Right ventricle myocardium superior (tissue), 1 donor: Measurements from ENCODE around the gene GATB. TPM values are rescaled to one million over a fixed set of nuclear protein-coding genes. Genes with fewer than 3 reads are reported as not detected.

Experiments
- ATAC-seq: fragments of 200-7000 bp; cut with Tn5 transposase; one replicate; pipeline ENCODE4 v1.9.1; 2020; ENCODE audit warnings: mild to moderate bottlenecking; ENCODE audit not compliant: poor library complexity
- DNase-seq: peaks from one replicate; pipeline ENCODE4 v3.0.0-alpha.2; 2020
- intact Hi-C: fragments of 100-400 bp; cut with DNase I; formaldehyde crosslinking; loops from one replicate; pipeline ENCODE4 v1.11.2; 2022
- total RNA-seq: library from RNA; stranded (reverse); fragmentation: NEBNext Ultra II Directional; extraction: Animal tissue kit (Norgen Biotek cat#: 25700); gene quantifications from one replicate; pipeline ENCODE4 v1.2.1, GENCODE V29; 2021
- donor health status: DM: no; HTN: yes; CAD: no; lungs with severe emphysema.

Gene GATB
- total RNA-seq, 1 donor from 2014 or later = 147 TPM

DNA sequence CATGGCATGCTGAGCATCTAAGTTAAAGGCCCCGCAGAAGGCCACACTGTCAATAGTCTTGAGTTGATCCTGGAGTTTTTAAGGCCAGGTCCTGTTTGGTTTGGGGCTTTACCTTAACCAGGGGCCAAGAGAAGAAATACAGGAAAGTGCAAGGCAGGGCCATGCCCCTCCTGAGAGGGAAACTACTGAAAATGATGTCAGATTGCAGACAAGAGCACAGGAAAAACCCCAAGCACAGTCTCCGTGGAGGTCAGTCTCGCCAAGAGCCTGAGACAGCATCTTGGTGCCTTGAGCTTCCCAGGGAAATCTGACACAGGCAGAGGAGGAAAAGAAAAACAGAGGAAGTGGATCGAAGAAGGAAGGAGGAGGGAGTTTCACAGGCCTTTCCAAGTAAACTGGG lies 32.2 kb upstream of the GATB start:
- no peak for DNase-seq
- intact Hi-C loops = no loop called here
- no peak for ATAC-seq

DNA sequence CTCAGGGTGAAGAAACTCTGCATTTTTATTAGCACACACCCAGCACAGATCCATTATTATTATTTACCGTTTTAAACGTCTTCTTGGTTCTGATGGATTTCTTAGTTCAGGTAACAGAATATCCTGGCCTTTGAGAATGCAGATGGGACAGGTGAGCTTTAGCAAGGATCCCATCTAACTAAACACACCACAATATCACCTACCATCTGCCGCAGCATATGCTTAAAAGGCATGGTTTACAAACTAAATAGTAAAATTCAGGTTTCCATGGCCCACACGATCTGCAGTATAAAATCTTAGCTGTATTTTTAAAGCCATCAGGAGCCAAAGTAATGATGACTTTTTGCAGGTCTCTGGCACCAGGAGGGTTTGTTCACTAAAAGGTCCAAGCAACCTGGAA lies 31.7 kb upstream of the GATB start:
- intact Hi-C loops = no loop called here
- ATAC-seq = no peak
- DNase-seq = no peak

DNA sequence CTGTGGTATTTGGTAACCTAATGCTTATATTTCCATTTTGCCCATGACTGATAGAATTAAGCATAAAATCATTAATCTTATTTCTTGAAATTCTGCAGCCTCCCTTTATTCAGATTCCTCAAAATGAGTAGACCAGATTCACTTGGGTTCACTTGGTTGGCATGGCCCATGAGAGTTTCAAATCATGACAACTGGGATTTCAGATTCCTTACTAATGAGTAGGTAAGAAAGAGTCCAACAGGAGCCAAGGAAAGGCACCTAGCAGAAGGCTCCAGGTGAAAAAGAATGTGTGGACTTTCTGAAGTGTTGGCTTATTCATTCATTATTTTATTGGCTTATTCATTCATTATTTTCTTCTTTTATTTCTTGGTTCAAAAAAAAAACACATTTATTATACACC lies 27.2 kb upstream of the GATB start:
- intact Hi-C loops = no loop called here
- DNase-seq (no peak), ATAC-seq (no peak)

DNA sequence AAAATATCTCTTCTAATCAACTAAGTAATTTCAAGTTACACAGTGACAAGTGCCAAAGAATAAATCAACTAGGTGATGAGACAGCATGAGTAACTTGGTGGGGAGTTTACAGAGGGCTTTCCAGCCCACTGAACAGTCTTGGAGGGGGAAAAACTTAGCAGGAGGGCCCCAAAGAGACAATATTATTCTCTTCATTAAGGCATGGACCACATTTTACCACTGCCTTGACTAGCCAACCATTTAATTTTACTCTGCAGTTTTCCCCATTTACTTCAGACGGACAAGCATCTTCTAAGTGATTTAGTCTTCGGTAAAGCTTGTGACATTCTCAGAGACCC lies 25.3 kb upstream of the GATB start:
- intact Hi-C loops = no loop called here
- no peak for ATAC-seq
- no peak for DNase-seq

DNA sequence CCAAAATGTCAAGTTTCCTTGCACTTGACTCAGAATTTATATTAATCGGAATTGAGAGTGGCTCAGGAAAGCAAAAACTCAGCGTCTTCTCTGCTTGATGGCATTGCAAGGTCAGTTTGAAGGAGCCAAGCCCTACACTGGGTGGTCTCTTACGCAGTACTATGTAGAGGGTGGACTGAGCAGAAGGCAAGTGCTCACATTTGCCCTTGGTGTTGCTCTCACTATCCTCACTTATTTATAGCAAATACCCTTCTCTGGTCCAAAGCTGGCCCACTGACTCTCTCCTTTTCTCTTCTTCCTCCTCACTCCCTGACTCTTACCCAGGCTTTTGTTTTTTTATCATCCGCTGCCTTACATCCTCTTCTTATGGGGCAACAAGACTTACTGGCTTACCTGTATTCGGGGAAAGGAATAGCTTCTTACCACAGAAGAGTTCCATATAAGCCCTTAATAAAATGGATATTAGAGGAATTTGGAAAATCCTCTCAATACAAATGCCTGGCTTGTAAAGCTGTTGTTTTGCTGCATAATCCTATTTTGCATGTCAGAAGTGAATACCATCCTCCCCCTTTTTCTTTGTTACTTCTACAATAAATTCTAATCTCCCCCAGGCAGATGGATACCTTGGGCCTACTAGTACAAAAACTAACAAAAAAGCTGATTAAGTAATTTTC lies 24.8 kb upstream of the GATB start:
- no peak for DNase-seq
- intact Hi-C loops = no loop called here

DNA sequence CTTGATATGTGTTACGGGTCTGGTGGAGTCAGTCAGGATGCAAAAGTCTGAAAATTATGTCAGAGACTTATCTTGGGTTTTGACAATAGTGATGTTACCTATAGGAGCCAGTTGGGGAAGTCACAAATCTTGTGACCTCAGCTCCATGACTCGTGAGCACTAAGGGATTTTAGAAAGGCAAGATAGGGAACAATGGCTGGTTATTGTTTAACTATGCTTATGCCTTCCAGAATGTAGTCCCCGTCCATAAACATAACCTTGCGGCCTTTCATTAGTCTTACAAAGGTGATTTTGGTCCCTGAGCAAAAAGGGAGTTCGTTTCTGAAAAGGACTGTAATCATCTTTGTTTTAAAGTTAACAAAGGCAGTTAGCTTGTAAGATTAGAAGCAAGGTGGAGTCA lies 23.9 kb upstream of the GATB start:
- no peak for ATAC-seq
- intact Hi-C loops = no loop called here
- no peak for DNase-seq

More for the DNA sequence above, 24.8 kb upstream of the GATB start:
- no peak for ATAC-seq

DNA sequence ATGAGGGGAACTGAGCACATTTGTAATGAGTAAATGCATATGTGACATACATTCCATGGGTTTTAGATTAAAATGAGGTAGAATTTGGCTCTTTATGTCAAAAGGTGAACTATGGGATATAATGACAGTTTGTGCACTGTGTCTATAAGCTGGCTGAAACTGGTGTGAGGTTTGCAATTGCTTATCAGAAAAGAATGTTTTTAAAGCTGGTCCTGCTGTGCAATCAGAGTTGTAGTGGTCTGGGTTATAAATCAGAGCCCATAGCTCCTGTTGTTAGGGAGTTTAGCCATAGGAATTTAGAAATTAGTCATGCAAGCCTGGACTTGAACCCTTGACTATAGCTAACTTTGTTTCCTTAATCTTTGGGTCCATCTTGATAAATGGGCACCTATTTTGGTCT lies 23.1 kb upstream of the GATB start:
- intact Hi-C loops = no loop called here
- ATAC-seq (no peak), DNase-seq (no peak)

DNA sequence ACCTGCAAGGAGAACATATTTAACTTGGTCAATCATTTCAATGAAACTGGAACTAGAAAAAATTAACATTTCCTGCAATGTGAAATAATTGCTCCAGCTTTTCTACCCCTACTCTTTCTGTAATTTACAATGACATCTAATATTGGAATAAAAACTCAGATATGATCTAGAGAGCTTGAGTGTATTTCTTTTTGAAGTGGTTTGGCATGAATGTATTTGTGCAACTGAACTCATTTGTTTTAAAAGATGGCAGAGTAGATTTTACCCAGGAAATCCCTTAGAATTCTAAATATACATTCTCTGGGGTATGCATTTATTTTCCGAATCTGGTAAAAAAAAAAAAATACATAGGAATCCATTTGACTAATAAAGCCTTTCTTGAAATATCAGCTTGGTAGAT lies 21.5 kb upstream of the GATB start:
- DNase-seq (no peak), ATAC-seq (no peak)
- intact Hi-C loops = no loop called here

DNA sequence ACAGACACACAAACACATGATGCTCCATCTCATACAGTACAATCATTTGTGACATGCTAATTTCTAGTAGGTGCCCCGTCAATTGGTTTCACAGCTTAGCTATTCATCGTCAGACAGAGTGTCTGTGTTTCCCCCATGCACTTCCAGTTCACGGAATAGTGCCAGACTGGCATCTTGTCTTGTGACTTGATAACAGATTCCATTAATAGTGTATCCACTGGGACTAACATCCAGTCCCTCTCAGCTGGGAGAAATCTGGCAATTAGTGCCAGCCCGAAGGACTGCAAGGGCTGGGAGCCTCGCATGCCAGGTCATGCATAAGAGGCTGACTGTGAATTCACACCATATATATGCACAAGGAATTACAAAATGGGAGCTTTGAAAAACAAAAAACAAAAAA lies 20.2 kb upstream of the GATB start:
- ATAC-seq (peak; percentile 93), DNase-seq (peak; percentile 54)
- intact Hi-C loops = no loop called here

DNA sequence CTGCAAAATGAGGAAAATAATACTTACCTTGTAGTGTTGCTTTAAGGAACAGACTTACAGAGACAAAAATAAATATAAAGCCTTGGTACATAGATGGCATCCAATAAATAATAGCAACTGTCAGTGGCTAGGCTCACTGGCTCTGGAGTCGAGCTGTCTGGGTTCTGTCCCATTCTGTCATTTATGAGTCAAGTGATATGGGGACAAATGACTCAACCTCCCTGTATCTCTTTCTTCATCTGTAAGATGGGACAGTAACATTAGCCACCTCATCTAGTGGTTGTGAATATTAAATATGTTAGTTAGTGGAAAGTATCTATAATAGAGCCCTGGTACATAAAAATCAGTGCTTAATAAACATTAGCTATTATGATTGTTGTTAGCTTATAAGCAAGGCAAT lies 16.7 kb upstream of the GATB start:
- ATAC-seq (no peak), DNase-seq (no peak)
- intact Hi-C loops = no loop called here

DNA sequence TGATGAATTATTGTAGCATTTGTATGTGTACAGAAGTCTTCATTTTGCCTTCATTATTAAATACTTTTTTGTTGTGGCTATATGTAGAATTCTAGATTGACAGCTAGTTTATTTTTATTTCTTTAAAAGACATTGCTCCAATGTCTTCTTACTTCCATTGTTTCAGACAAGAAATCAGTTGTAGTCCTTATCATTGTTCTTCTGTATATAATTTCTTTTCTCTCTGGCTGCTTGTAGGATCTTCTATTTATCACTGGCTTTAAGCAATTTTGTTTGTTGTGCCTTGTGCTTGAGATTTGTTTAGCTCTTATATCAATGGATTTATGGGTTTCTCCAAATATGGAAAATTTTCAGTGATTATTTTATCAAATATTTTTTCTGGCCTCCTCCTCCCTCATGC lies 13.5 kb upstream of the GATB start:
- intact Hi-C loops = no loop called here
- no peak for ATAC-seq
- DNase-seq = no peak

DNA sequence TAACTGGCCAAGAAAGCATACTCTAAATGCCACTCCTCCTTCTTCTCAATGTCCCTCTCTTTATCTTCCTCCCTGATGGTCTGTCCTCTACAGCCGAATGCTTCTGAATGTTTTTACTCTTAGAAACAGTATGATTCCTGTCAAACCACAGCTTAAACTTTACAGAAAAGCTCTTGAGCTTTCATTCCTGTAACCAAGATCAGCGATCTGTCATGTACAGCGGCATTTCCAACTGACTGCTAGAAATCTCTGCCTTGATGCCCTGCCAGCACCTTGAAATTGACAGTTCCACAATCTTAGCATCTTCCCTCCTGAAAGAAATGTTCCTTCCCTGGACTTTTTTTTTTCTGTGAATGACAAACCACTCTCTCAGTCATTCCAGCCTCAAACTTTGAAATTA lies 11.5 kb upstream of the GATB start:
- intact Hi-C loops = no loop called here
- ATAC-seq = no peak

DNA sequence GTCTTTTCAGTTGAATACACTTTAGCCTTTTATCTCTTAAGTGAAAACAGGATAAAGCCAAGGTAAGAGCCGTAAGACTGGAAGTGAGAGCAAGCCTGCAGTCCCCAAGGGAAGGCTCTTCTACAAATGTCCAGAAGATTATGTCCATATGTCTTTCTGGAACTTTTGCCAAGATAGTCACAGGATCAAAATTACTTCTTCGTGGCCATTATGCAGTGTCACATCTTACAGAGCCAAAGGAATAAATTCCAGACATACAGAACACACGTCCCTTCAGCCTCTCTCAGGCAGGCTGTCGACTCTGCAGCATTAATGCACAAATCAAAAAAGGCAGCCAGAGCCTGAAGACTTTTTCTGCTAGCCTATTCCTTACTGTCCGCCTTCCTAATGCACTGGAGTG lies 10.9 kb upstream of the GATB start:
- no peak for ATAC-seq
- DNase-seq = no peak
- intact Hi-C loops = no loop called here

More for the DNA sequence above, 11.5 kb upstream of the GATB start:
- no peak for DNase-seq

DNA sequence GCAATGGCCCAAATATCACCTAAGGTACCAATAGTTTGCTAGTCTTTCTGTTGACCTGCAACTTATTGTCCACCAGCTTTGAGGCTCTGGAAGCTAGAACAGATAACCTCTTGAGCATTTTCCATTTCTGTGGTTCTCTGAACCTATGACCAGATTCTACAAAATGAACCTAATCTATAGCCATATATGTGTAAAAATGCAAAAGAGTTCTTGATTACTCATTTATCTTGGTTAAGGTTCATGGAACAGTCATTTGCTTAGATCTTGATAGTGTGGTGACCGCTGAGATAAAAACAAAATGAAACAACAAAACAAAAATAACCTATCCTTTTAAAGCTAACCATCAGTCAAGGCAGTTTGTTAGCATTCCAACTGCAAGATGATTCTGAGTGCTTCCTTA lies 9.3 kb upstream of the GATB start:
- no peak for ATAC-seq
- intact Hi-C loops = no loop called here
- DNase-seq = no peak

DNA sequence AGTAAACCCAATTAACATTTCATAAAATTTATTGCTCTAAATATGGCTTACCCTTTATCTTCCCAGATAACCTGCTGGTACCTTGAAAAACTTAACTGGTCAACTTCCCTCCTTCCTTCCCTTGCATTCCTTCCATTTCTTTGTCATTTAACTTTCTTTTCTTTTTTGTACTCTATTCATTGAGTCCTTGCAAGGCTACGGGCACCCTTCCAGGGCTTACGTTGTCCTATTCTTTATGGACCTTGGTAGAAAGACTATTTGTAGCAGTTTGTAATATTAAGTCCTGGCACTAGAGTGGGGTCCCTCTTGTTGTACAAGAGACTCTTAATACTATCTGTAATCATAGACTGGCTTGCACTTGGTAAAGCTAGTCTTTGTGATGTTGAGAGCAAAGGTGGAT lies 8.0 kb upstream of the GATB start:
- no peak for DNase-seq
- intact Hi-C loops = no loop called here
- no peak for ATAC-seq

DNA sequence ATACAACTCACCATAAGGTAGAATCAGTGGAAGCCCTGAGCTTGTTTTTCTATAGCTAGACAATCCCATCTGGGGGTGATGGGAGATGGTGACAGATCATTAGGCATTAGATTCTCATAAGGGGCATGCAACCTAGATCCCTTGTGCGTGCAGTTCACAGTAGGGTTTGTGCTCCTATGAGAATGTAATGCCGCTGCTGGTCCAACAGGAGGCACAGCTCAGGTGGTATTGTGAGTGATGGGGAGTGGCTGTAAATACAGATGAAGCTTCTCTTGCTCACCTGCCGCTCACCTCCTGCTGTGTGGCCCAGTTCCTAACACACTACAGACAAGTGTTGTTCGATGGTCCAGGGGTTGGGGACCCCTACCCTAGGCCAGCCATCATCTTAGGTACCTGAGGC lies 5.9 kb upstream of the GATB start:
- no peak for DNase-seq
- intact Hi-C loops = no loop called here

DNA sequence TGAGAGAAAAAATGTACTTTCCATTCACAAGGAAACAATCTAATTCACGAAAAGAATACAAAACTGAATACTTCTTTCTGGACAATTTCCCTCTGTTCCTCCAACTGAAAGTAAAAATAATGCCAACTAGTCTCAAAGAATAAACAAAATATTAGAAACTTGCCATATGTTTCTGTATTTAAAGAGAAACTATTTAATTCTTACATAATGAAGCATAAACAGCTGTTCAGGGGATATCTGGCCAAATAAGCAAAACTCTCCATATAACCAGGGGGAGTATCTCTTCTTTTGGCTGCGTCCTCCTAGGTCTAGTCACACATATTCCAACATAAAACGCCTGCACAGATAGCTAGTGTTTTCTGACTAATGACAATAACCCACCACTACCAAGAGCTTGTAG lies 805 bp downstream of the GATB start:
- ATAC-seq (no peak), DNase-seq (no peak)
- intact Hi-C loops = no loop called here

More for the DNA sequence above, 5.9 kb upstream of the GATB start:
- no peak for ATAC-seq

DNA sequence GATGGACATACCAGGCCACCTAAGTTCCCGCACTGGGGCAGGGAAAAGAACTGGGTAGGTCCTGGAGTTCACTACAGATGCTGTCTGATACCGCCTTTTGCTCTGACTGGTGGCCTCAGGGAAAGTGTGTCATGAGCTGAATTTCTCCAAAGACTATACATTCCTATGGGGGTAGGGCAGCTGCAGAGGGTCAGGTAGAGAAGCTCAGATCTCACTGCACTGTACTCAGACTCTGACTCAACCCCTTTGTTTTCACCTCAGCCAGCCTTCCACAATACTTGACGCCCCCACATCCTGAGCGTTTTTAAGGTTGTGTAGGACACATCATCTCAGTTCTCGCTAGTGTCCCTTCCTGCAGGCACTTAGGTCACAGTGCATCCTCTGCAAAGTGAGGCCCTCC lies 7.8 kb downstream of the GATB start:
- ATAC-seq (no peak), DNase-seq (no peak)
- intact Hi-C loops = no loop called here

DNA sequence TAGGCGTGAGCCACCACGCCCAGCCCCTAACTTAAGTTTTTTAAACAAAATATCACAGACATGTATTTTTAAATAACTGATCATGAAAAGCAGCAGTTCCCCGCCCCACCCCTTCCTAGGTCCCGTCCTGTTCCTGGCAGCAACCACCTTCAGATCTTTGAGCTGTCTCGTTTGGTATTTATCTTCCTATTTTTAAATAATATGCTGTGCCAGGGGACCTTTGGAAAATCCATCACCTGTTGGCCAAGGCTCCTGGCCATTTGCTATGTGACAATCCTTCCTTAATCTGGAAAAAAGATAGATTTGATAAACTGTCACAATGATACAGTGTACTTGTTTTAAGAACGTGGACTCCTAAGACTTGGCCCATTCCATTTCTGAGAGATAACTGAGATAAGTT lies 10.7 kb downstream of the GATB start:
- DNase-seq (no peak), ATAC-seq (no peak)
- intact Hi-C loops = no loop called here

DNA sequence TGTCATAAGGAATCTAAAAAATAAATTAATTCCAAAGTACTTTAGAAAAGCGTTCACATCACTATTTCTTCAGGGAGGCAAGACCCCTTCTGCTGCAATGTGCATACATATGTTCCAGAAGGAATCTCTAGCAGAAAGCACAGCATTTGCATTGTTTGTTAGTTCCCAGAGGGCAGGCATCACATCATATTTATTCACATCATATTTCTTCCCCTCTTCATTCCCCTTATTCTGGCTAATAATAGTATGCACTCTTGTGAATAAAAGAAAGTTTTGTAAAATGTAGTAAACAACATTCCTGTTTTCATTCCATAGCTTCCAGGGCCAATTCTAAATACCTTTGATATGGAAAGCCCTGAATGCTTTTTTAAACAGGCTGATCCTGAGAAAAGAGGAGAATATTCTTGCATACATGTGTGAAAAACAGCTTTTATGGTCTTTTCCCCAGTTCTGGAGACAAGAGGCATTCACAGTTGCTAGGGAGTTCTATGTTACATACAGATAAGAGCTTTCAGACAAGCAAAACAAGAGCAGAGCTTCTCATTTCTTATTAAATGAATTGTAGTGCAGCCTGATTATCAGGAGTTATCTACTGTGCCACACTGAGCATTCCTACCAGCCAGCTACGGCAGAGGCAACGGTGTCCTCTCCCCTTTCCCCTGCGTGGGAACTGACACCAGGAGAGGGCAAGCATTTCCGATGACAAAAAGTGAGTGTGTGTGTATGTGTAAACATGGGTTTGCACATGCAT lies 15.2 kb downstream of the GATB start:
- peak; percentile 72 for ATAC-seq
- intact Hi-C loops = no loop called here
- no peak for DNase-seq

DNA sequence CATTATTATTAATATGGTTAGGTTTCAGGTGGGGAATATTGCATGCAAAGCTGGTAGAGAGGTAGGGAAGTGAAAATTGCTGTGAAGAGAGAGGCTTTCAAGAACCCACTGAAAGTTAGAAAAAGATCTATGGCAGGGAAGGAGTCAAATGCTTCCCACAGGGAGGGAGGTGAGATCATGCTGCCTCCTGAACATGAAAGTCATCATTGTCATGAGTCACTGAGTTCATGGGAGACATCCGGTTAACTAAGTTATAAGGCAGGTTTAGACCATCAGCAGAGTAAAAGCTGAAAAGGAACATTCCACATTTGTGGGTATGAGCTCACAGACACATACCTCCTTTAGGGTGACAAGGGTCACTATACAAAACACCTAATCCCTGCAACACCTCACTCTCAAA lies 16.2 kb downstream of the GATB start:
- ATAC-seq (no peak), DNase-seq (no peak)
- intact Hi-C loops = no loop called here
